ENCODE data around the gene NCKAP5.

- TF ChIP-seq EZH2phosphoT487 (IDR thresholded peaks at IDR 0.05; ENCODE audit: insufficient read depth, low read depth) (no peak), EZH2 (IDR thresholded peaks at IDR 0.05; ENCODE audit: insufficient read depth, poor library complexity, severe bottlenecking) (no peak)
Measured at GRCh38 chr2:133314795-133315194, 253.5 kb downstream of the NCKAP5 start.

Measured in GM23248 (cell line).